DND-41 (cell line): ENCODE results near the gene SFT2D2.
A peak's percentile ranks its signal among the peaks of the same experiment; 100 is the strongest.

Experiments
- ATAC-seq: fragments of 200-7000 bp; cut with Tn5 transposase; 3 replicates; pipeline ENCODE4 v1.9.1; 2021; ENCODE audit warnings: low read depth; ENCODE audit not compliant: insufficient read depth
- DNase-seq: peaks from one replicate; pipeline ENCODE4 v3.0.0-alpha.2; 2020
- H2AFZ ChIP-seq: 2 replicates; pipeline ENCODE4 v1.6.0; 2012; ENCODE audit warnings: low read depth, low read length
- H3K27ac ChIP-seq: 2 replicates; pipeline ENCODE4 v1.5.1; 2012; ENCODE audit warnings: low read length, inconsistent platforms
- H3K27me3 ChIP-seq: fragments of 200-600 bp; sonication (generic); 2 replicates; pipeline ENCODE4 v1.6.0; 2012; ENCODE audit warnings: low read length, mild to moderate bottlenecking, inconsistent platforms; ENCODE audit not compliant: insufficient read depth, poor library complexity
- H3K36me3 ChIP-seq: 2 replicates; pipeline ENCODE4 v1.5.1; 2012; ENCODE audit warnings: low read length, inconsistent platforms; ENCODE audit not compliant: insufficient read depth
- H3K4me1 ChIP-seq: 2 replicates; pipeline ENCODE4 v1.5.1; 2012; ENCODE audit warnings: mild to moderate bottlenecking, low read length; ENCODE audit not compliant: insufficient read depth
- H3K4me2 ChIP-seq: 2 replicates; pipeline ENCODE4 v1.6.0; 2012; ENCODE audit warnings: mild to moderate bottlenecking, moderate library complexity, low read length, inconsistent platforms; ENCODE audit not compliant: insufficient read depth
- H3K4me3 ChIP-seq, 2 experiments: fragments of 200-600 bp in 1 of 2; shearing (Covaris generic) in 1 of 2; 2 replicates each; pipeline ENCODE4 v1.5.1; 2012 to 2016; ENCODE audit warnings: inconsistent platforms in 2 of 2, low read length in 2 of 2, mild to moderate bottlenecking in 2 of 2, low read depth in 1 of 2, moderate library complexity in 1 of 2
- H3K79me2 ChIP-seq: 2 replicates; pipeline ENCODE4 v1.6.0; 2012; ENCODE audit warnings: low read length, inconsistent platforms; ENCODE audit not compliant: insufficient read depth
- H3K9ac ChIP-seq: 2 replicates; pipeline ENCODE4 v1.6.0; 2012; ENCODE audit warnings: low read depth, mild to moderate bottlenecking, inconsistent platforms, low read length, moderate library complexity
- H3K9me3 ChIP-seq: 2 replicates; pipeline ENCODE4 v1.5.1; 2012; ENCODE audit warnings: low read length, moderate library complexity, mild to moderate bottlenecking, inconsistent platforms; ENCODE audit not compliant: insufficient read depth, severe bottlenecking
- H4K20me1 ChIP-seq: 2 replicates; pipeline ENCODE4 v1.6.0; 2012; ENCODE audit warnings: low read length; ENCODE audit not compliant: insufficient read depth
- EZH2 ChIP-seq: IDR thresholded peaks from 3 replicates; pipeline ENCODE4 v1.6.1; 2012; ENCODE audit warnings: borderline replicate concordance, low read depth, mild to moderate bottlenecking, moderate library complexity, low read length, inconsistent platforms; ENCODE audit not compliant: severe bottlenecking
- TF ChIP-seq, protein P1 (sequence below): IDR thresholded peaks from 2 replicates; pipeline ENCODE4 v1.5.1; 2012; ENCODE audit warnings: borderline replicate concordance, low read length, moderate library complexity, mild to moderate bottlenecking; ENCODE audit not compliant: poor library complexity, severe bottlenecking; ENCODE audit errors: extremely low read depth

Gene SFT2D2

DNA sequence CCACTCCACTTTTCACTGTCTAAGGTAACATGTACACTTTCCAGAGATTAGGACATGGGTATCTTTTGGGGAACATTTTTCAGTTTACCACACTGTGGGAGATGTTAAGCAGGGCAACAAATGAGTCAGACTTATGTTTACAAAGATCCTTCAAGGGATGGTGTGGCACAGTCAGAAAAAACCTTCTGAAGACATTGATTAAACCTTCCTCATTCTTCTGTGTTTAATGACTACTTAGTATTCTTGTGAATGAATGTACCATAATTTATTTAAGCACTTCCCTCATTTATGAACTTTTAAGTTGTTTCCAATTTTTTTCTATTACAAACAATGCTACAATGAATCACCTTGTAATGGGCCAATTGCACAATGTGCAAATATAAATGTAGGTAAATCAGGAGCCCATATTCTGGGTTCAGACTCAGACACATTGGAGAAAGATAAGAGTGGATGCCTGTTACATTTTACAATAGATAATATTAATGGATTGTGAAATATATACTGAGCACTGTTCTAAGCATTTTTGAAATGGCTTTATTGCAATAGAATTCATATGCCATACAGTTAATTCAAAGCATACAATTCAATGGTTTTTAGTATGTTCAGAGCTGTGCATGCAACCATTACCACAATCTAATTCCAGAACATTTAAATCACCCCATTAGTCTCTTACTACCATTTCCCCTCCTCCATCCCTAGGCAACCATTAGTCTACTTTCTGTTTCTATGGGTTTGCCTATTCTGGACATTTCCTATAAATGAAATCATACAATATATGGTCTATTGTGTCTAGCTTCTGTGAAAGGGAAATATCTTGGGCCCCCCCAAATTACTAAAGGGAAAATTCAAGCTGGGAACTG, 1.9 kb upstream of the SFT2D2 start:
- Histone ChIP-seq H3K4me2 (no peak overlapping the region), H3K36me3 (peaks cover 4% of the 10 kb centered on the region; the same call in 1 of the 2 replicates), H2AFZ (no peak overlapping the region), H3K9me3 (no peaks in the 10 kb centered on the region), H3K4me1 (peaks cover 38% of the 10 kb centered on the region), H3K79me2 (peaks cover 35% of the 10 kb centered on the region), H3K4me3 (no peak overlapping the region), H3K9ac (no peak overlapping the region), H3K27ac (no peak overlapping the region), H4K20me1 (peaks cover 6% of the 10 kb centered on the region; the same call in 1 of the 2 replicates), H3K27me3 (no peaks in the 10 kb centered on the region)
- TF ChIP-seq, protein P1, sequence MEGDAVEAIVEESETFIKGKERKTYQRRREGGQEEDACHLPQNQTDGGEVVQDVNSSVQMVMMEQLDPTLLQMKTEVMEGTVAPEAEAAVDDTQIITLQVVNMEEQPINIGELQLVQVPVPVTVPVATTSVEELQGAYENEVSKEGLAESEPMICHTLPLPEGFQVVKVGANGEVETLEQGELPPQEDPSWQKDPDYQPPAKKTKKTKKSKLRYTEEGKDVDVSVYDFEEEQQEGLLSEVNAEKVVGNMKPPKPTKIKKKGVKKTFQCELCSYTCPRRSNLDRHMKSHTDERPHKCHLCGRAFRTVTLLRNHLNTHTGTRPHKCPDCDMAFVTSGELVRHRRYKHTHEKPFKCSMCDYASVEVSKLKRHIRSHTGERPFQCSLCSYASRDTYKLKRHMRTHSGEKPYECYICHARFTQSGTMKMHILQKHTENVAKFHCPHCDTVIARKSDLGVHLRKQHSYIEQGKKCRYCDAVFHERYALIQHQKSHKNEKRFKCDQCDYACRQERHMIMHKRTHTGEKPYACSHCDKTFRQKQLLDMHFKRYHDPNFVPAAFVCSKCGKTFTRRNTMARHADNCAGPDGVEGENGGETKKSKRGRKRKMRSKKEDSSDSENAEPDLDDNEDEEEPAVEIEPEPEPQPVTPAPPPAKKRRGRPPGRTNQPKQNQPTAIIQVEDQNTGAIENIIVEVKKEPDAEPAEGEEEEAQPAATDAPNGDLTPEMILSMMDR, result no peak
- TF ChIP-seq EZH2, result no peak
- DNase-seq, result no peak
- no peak for ATAC-seq

DNA sequence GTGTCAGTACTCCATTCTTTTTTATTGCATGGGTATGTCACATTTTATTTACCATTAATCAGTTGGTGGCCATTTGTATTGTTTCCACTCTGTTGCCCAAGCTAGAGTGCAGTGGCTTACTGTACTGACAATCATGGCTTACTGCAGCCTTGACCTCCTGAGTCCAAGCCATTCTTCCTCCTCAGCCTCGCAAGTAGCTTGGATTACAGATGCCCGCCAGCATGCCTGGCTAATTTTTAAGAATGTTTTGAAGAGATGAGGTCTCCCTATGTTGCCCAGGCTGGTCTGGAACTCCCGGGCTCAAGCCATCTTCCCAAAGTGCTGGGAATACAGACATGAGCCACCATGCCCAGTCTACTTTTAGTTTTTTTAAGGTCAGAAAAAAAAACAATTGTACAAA, 813 bp upstream of the SFT2D2 start:
- TF ChIP-seq, protein P1, result no peak
- TF ChIP-seq EZH2, result no peak
- Histone ChIP-seq H3K4me2 (peak overlapping the region; percentile 88), H3K9ac (peak overlapping the region; percentile 94), H3K79me2 (peaks cover 46% of the 10 kb centered on the region), H3K27ac (peak overlapping the region; percentile 86), H3K27me3 (no peaks in the 10 kb centered on the region), H3K36me3 (peaks cover 14% of the 10 kb centered on the region), H3K4me1 (peaks cover 46% of the 10 kb centered on the region), H2AFZ (peak overlapping the region; percentile 82), H3K4me3 (peak overlapping the region in 1 of 2 experiments; percentile 90; a peak in 3 of 4 replicates), H4K20me1 (peaks cover 13% of the 10 kb centered on the region; the same call in 1 of the 2 replicates), H3K9me3 (no peaks in the 10 kb centered on the region)
- ATAC-seq (no peak), DNase-seq (no peak)

DNA sequence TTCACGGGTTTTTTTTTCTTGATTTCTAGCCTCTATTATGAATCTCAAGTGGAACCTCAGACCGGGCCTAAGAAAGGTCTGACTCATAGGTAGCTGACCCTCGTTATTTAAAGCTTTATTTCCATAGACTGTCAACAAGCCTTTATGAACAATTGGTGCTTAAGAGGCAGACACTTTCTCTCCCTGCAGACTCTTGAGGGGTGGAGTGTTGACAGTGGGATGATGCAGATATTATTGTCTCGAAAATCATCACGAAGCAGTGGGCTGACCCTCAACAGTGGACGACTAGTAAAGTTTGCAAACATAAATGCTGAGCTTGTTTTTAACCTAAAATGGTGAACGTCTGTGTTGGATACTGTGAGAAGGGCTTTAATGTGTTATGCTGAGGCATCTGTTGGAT, 1.8 kb downstream of the SFT2D2 start:
- H3K9me3 ChIP-seq, result no peaks in the 10 kb centered on the region
- peaks cover 40% of the 10 kb centered on the region for H3K36me3 ChIP-seq
- H3K9ac ChIP-seq, result peak overlapping the region; percentile 94; the same call in 1 of the 2 replicates
- H3K4me2 ChIP-seq, result peak overlapping the region; percentile 88
- H3K4me1 ChIP-seq, result peaks cover 51% of the 10 kb centered on the region
- no peak overlapping the region for H2AFZ ChIP-seq
- H3K4me3 ChIP-seq, result peak overlapping the region in 1 of 2 experiments; percentile 90; a peak in 1 of 4 replicates
- H4K20me1 ChIP-seq, result peaks cover 33% of the 10 kb centered on the region; the same call in 1 of the 2 replicates
- H3K27ac ChIP-seq, result no peak overlapping the region
- ATAC-seq (no peak), DNase-seq (no peak)
- peaks cover 72% of the 10 kb centered on the region for H3K79me2 ChIP-seq
- no peaks in the 10 kb centered on the region for H3K27me3 ChIP-seq
- TF ChIP-seq, protein P1, result no peak
- no peak for TF ChIP-seq EZH2
